Kidney epithelial cell (primary cell): ENCODE measurements around the gene EOMES. TPM values are rescaled to one million over a fixed set of nuclear protein-coding genes. Genes with fewer than 3 reads are reported as not detected.

Source experiments
- DNase-seq: peaks from one replicate; pipeline ENCODE4 v3.0.0-alpha.2; 2010; ENCODE audit warnings: low read depth
- H3K27me3 ChIP-seq: 2 replicates; pipeline ENCODE4 v1.6.0; 2011; ENCODE audit warnings: low read length; ENCODE audit not compliant: control insufficient read depth, insufficient read depth
- H3K36me3 ChIP-seq: 2 replicates; pipeline ENCODE4 v1.5.1; 2011; ENCODE audit warnings: low read length; ENCODE audit not compliant: control insufficient read depth, insufficient read depth
- H3K4me3 ChIP-seq: 2 replicates; pipeline ENCODE4 v1.5.1; 2011; ENCODE audit warnings: low read depth, mild to moderate bottlenecking, control low read depth, low read length
- total RNA-seq: library from RNA; depleted of rRNA; stranded (reverse); fragments of >200 nt; gene quantifications from 2 replicates; pipeline ENCODE4 v1.2.3, GENCODE V29; 2015
- TF ChIP-seq, protein P1 (sequence below): IDR thresholded peaks from 2 replicates; pipeline ENCODE4 v1.5.1; 2011; ENCODE audit warnings: mild to moderate bottlenecking, moderate library complexity, low read length, control low read depth, inconsistent platforms; ENCODE audit not compliant: insufficient read depth, poor library complexity, severe bottlenecking

EOMES gene
- total RNA-seq, 1 donor from 2014 or later = 0.04 TPM

DNA sequence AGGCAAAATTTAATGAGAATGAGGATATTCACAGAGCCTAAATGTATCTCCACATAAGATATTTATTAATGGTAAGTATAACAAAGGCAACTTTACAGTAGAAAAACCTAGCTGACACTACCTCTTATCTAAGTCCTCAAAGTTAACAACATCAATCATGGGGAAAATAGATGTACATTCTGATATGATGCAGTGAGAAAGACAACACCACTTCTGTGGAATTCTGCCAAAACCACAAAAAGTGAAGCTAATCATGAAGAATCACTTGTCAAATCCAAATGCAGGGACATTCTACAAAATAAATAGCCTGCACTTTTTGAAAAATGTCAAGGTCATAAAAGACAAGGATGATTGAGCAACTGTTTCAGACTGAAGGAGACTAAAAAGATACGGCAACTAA is 27.5 kb upstream of the EOMES start:
- no peaks in the 10 kb centered on the region for H3K36me3 ChIP-seq
- no peaks in the 10 kb centered on the region for H3K27me3 ChIP-seq
- TF ChIP-seq, protein P1, sequence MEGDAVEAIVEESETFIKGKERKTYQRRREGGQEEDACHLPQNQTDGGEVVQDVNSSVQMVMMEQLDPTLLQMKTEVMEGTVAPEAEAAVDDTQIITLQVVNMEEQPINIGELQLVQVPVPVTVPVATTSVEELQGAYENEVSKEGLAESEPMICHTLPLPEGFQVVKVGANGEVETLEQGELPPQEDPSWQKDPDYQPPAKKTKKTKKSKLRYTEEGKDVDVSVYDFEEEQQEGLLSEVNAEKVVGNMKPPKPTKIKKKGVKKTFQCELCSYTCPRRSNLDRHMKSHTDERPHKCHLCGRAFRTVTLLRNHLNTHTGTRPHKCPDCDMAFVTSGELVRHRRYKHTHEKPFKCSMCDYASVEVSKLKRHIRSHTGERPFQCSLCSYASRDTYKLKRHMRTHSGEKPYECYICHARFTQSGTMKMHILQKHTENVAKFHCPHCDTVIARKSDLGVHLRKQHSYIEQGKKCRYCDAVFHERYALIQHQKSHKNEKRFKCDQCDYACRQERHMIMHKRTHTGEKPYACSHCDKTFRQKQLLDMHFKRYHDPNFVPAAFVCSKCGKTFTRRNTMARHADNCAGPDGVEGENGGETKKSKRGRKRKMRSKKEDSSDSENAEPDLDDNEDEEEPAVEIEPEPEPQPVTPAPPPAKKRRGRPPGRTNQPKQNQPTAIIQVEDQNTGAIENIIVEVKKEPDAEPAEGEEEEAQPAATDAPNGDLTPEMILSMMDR = no peak
- H3K4me3 ChIP-seq = no peak overlapping the region
- DNase-seq = no peak

DNA sequence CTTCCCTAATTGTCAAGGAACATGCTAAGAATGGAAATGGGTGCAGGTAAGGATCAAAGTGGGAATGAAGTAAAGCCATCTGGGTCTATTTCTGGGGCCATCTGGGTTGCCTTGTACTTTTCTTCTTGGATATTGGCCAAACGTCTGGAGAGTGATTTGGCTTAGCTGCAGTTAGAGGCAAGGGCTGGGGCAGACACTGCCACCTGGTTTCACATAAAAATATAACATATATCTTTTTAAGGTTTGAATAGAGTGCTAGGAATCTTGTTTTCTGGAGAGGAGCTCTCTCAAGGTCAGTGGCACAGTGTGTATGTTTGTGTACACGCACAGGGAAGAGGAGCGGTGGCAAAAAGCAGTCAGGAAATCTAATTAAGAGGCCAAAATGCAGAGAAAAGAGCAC is 24.7 kb upstream of the EOMES start:
- no peak for DNase-seq
- H3K36me3 ChIP-seq = no peaks in the 10 kb centered on the region
- no peaks in the 10 kb centered on the region for H3K27me3 ChIP-seq
- H3K4me3 ChIP-seq = no peak overlapping the region
- TF ChIP-seq, protein P1 = no peak

DNA sequence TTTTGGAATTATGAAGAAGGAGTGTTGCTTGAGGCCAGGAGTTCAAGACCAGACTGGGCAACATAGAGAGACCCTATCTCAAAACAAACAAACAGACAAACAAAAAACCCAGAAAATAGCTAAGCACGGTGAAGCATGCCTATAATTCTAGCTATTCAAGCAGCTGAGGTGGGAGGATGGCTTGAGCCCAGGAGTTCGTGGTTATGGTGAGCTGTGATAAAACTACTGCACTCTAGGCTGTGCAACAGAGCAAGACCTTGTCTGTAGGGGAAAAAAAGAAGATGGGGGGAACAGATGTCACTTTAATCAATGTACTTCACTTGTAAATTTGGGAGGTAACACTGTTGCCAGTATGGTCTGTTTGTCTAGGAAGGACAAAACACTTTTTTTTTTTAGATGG is 18.7 kb upstream of the EOMES start:
- H3K36me3 ChIP-seq = no peaks in the 10 kb centered on the region
- TF ChIP-seq, protein P1 = no peak
- DNase-seq = no peak
- H3K27me3 ChIP-seq = no peaks in the 10 kb centered on the region
- H3K4me3 ChIP-seq = no peak overlapping the region

DNA sequence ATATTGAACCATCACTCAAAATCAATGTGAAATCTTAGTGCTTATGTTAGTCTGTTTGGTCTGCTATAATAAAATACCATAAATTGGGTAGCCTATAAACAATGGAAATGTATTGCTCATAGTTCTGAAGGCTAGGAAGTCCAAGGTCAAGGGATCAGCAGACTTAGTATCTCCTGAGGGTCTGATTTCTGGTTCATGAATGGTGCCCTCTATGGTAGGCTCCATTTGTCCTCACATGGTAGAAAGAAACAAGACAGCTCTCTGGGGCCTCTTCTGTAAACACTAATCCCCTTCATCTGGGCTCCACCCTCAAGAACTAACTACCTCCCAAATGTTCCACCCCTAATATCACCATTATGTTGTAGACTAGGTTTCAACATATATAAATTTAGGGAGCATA is 15.0 kb upstream of the EOMES start:
- Histone ChIP-seq H3K27me3 (peaks cover under 1% of the 10 kb centered on the region), H3K4me3 (no peak overlapping the region), H3K36me3 (no peaks in the 10 kb centered on the region)
- no peak for DNase-seq
- TF ChIP-seq, protein P1 = no peak

DNA sequence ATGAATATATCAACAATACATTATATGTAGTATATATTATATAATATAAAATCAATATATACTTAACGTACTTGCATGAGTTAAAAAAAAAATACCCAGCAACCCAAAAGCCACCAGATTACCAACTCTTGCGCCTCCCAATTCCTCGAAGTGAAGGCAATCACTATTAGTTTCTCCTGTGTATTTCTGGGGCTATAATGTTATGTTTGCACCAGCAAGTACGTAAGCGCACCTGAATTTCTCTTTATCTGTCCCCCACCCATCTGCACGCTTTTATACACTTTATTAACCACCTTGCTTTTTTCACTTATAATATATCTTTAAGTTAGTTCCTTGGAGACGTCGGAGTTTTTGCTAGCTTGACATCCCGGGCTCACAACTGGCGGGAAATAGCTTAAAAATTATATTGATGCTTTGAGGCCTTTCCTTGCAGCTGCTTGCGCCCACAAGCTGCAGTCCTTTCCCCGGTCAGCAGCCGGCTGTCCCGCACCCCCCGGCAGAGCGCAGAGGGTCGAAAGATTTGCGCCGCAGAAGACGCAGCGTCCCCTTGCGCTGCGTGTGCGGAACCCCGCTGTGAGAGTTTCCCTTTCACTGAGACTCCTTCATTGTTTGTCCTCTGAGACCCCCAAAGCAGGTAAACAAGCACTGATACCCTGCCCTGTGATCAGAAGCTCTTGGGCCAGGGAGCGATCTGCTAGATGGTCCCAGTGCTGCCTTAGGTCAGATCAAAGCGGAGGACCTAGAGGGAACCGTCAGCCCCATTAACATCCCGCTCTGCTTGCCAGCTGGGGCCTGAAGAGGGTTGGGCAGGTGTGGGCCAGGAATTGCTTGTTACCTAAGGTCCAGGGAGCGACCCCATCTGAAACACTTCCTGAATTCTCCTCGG is 8.9 kb upstream of the EOMES start:
- H3K27me3 ChIP-seq = peaks cover 49% of the 10 kb centered on the region

More for the DNA sequence above, 8.9 kb upstream of the EOMES start:
- no peak for DNase-seq
- TF ChIP-seq, protein P1 = no peak
- no peaks in the 10 kb centered on the region for H3K36me3 ChIP-seq
- H3K4me3 ChIP-seq = no peak overlapping the region
